Cardiac fibroblast (primary cell): ENCODE data around the gene ARF1.

Source experiments
- DNase-seq, 2 donors: peaks; one replicate each; pipeline versions ENCODE4 v3.0.0 to v3.0.0-alpha.2; 2010; ENCODE audit warnings: low read depth in 2 of 2
- H3K4me3 ChIP-seq, 2 donors: replicated peaks in 1 of 2; 1 replicate in 1 of 2; 2 replicates in 1 of 2; pipeline ENCODE4 v1.5.1; 2011; ENCODE audit warnings: low read depth in 2 of 2, low read length in 2 of 2, mild to moderate bottlenecking in 2 of 2, moderate library complexity in 1 of 2
- CTCF ChIP-seq: IDR thresholded peaks from one replicate; pipeline ENCODE4 v1.5.1; 2011; ENCODE audit warnings: low read depth, mild to moderate bottlenecking, low read length, inconsistent platforms

Gene ARF1

DNA sequence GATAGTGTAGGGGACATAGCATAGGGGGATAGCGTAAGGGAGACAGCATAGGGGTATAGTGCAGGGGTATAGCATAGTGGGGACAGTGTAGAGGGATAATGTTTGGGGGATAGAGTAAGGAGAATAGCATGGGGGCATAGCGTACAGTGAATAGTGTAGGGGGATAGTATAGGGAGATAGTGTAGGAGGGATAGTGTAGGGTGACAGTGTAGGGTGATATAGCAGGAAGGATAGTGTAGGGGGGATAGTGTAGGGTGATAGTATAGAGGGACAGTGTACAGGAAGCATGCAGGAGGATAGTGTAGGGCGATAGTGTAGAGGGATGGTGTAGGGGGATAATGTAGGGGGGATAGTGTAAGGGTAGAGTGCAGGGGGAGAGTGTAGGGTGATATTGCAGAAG, 11.7 kb upstream of the ARF1 start:
- TF ChIP-seq CTCF: no peak
- H3K4me3 ChIP-seq: no peak overlapping the region
- no peak for DNase-seq

GRCh38 chr1:228071839-228072657, 10.5 kb upstream of the ARF1 start:
- TF ChIP-seq CTCF: no peak

GRCh38 chr1:228072658-228073043, 9.9 kb upstream of the ARF1 start:
- H3K4me3 ChIP-seq: no peak overlapping the region
- no peak for DNase-seq
- no peak for TF ChIP-seq CTCF

More at GRCh38 chr1:228071839-228072657, 10.5 kb upstream of the ARF1 start:
- no peak for DNase-seq
- H3K4me3 ChIP-seq: no peak overlapping the region

- H3K4me3 ChIP-seq: no peak overlapping the region
- TF ChIP-seq CTCF: no peak
- no peak for DNase-seq
Observed at GRCh38 chr1:228073061-228073856, 9.2 kb upstream of the ARF1 start.

DNA sequence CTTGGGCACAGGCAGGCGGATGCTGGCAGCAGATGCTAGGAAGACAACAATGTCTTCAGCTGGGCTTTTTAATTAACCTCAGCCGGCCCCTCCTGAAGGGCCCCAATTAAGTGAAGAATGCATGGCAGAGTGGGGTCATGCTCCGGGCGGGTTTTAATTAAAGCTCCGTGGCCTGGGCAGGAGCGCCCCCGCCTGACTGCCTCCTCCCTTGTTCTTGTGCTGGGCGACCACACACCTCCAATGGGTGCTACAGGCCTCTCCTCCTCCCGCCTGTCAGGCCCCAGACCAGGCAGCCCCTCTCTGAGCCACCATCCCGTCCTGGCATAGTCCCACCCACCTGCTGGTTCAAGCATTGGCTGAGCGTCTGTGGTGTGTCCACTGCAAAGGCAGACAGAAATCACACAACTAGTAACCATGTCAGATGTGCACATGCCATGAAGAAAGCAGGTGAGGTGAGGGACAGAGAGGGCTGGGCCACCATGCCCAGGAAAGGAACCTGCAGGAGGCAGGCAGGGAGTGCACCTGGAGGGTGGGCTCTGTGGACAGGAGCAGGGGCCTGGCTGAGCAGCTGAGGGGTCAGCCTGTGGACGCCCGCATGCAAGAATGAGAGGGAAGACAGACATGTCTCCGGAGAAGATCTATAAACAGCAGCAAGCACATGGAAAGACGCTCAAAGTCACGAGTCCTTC, 8.5 kb upstream of the ARF1 start:
- no peak overlapping the region for H3K4me3 ChIP-seq
- peak; percentile 37 for TF ChIP-seq CTCF

DNA sequence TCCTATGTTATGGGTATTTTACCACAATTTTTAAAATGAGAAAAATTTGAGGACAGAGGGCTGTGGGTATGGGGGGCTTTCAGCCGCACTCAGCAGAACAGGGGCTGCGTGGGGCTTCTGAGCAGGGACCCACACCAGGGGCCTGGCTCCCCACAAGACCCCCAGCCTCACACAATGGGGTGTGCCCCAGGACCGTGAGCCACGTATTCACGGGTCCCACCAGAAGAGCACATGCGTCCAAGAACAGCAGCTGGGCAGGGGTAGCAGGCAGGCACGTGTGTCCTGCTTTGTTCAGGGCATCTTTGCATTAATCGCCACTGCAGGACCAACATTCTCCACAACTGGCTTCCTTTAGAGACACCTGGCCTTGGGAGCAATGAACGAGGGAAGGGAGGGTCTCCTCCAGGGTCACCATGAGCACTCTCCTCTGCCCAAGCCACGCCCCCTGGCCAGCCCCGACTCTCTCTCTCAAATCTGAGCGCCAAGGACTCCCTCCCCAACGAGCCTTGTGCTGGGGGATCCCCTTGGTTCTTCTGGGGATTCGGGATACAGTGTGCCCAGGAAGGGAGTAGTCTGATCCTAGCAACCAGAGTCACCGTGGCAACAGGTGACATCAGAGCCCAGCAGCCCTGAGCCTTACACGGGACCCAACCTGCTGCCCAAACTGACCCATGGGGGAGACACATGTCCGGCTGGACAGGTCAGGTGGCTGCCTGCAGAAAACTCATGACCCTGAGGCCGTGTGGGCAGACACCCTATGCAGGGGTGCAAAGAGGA, 7.4 kb upstream of the ARF1 start:
- H3K4me3 ChIP-seq: no peak overlapping the region
- DNase-seq: no peak
- TF ChIP-seq CTCF: no peak

More for the DNA sequence above, 8.5 kb upstream of the ARF1 start:
- peak; percentile 18 to 27 for DNase-seq
